SU-DHL-6 (cell line): ENCODE measurements around the gene BRD1.

Experiments used
- H2AFZ ChIP-seq: fragments of 200-600 bp; sonication (generic); 2 replicates; pipeline ENCODE4 v1.6.1; 2014; ENCODE audit warnings: low read depth, mild to moderate bottlenecking, moderate library complexity, mixed read lengths, antibody characterized with exemption, low read length; ENCODE audit not compliant: severe bottlenecking
- H3F3A ChIP-seq: fragments of 200-600 bp; shearing (Covaris generic); 2 replicates; pipeline ENCODE4 v1.6.0; 2016; ENCODE audit warnings: antibody characterized with exemption, mild to moderate bottlenecking; ENCODE audit not compliant: insufficient read depth
- H3K27ac ChIP-seq: fragments of 200-600 bp; sonication (generic); 2 replicates; pipeline ENCODE4 v1.5.1; 2016; ENCODE audit warnings: low read depth, mild to moderate bottlenecking, low read length, moderate library complexity, mixed read lengths
- H3K27me3 ChIP-seq: fragments of 200-600 bp; sonication (generic), shearing (Covaris generic); 2 replicates; pipeline ENCODE4 v1.6.0; 2014; ENCODE audit warnings: mild to moderate bottlenecking, low read length
- H3K36me3 ChIP-seq: fragments of 200-600 bp; sonication (generic); 2 replicates; pipeline ENCODE4 v1.6.1; 2014; ENCODE audit warnings: mild to moderate bottlenecking, low read length, mixed read lengths
- H3K4me2 ChIP-seq: fragments of 300-600, 200-600 bp; shearing (Covaris generic), sonication (generic); 2 replicates; pipeline ENCODE4 v1.6.0; 2014; ENCODE audit warnings: low read length, low read depth, mild to moderate bottlenecking; ENCODE audit not compliant: poor library complexity, severe bottlenecking
- H3K4me3 ChIP-seq: fragments of 200-600 bp; sonication (generic); 2 replicates; pipeline ENCODE4 v1.5.1; 2014; ENCODE audit warnings: antibody characterized with exemption, low read length, mild to moderate bottlenecking, mixed read lengths; ENCODE audit not compliant: insufficient read depth, poor library complexity, severe bottlenecking
- H3K79me2 ChIP-seq: fragments of 200-600 bp; sonication (generic); 2 replicates; pipeline ENCODE4 v1.6.1; 2014; ENCODE audit warnings: mild to moderate bottlenecking, low read length, moderate library complexity; ENCODE audit not compliant: insufficient read depth
- H3K9ac ChIP-seq: fragments of 200-600 bp; sonication (generic); 2 replicates; pipeline ENCODE4 v1.7.0; 2014; ENCODE audit warnings: mild to moderate bottlenecking, low read length
- H3K9me2 ChIP-seq: fragments of 200-600 bp; sonication (generic); replicated peaks from 2 replicates; pipeline ENCODE4 v1.6.1; 2014; ENCODE audit warnings: low read length; ENCODE audit not compliant: insufficient read depth
- H3K9me3 ChIP-seq: fragments of 200-600 bp; sonication (generic); 2 replicates; pipeline ENCODE4 v1.6.1; 2014; ENCODE audit warnings: low read length, mixed read lengths; ENCODE audit not compliant: insufficient read depth
- H4K20me1 ChIP-seq: fragments of 200-600 bp; sonication (generic); 2 replicates; pipeline ENCODE4 v1.6.1; 2014; ENCODE audit warnings: low read depth, mild to moderate bottlenecking, antibody characterized with exemption, low read length, moderate library complexity, mixed read lengths
- CTCF ChIP-seq: fragments of 200-600 bp; sonication (generic); IDR thresholded peaks from one replicate; pipeline ENCODE4 v1.5.1; 2017; ENCODE audit warnings: antibody characterized with exemption, mild to moderate bottlenecking, low read length, moderate library complexity; ENCODE audit not compliant: insufficient read depth, poor library complexity, severe bottlenecking
- EZH2phosphoT487 ChIP-seq: fragments of 200-600 bp; sonication (generic), shearing (Covaris generic); conservative IDR thresholded peaks from 2 replicates; pipeline ENCODE4 v1.6.1; 2018; ENCODE audit warnings: mild to moderate bottlenecking, antibody characterized with exemption, low read length, moderate library complexity, mixed read lengths

Gene BRD1

GRCh38 chr22:49747716-49748115 is 80.0 kb downstream of the BRD1 start:
- Histone ChIP-seq H3K9ac (no peak overlapping the region), H3K27me3 (0 out of 2 replicates have a peak, but pooled peaks cover 3% of the 10 kb centered on the region), H3K9me2 (no peaks in the 10 kb centered on the region), H2AFZ (no peak overlapping the region), H3K9me3 (peaks cover 26% of the 10 kb centered on the region; the same call in 1 of the 2 replicates), H3K36me3 (no peaks in the 10 kb centered on the region; the same call in 1 of the 2 replicates), H3K4me3 (no peak overlapping the region), H3K79me2 (no peaks in the 10 kb centered on the region), H3F3A (no peaks in the 10 kb centered on the region), H3K27ac (no peak overlapping the region), H4K20me1 (no peaks in the 10 kb centered on the region), H3K4me2 (no peak overlapping the region)
- TF ChIP-seq EZH2phosphoT487 (no peak), CTCF (no peak)

GRCh38 chr22:49747130-49747529 is 80.5 kb downstream of the BRD1 start:
- Histone ChIP-seq H3F3A (no peaks in the 10 kb centered on the region), H3K27ac (no peak overlapping the region), H3K9me2 (no peaks in the 10 kb centered on the region), H3K4me3 (no peak overlapping the region), H3K27me3 (0 out of 2 replicates have a peak, but pooled peaks cover 3% of the 10 kb centered on the region), H3K4me2 (no peak overlapping the region), H3K79me2 (no peaks in the 10 kb centered on the region), H3K9ac (no peak overlapping the region), H2AFZ (no peak overlapping the region), H4K20me1 (no peaks in the 10 kb centered on the region), H3K36me3 (no peaks in the 10 kb centered on the region; the same call in 1 of the 2 replicates), H3K9me3 (peaks cover 26% of the 10 kb centered on the region; the same call in 1 of the 2 replicates)
- TF ChIP-seq EZH2phosphoT487, result no peak

- Histone ChIP-seq H3K9ac (no peak overlapping the region), H3K79me2 (no peaks in the 10 kb centered on the region), H3K27ac (no peak overlapping the region), H3K27me3 (0 out of 2 replicates have a peak, but pooled peaks cover 3% of the 10 kb centered on the region), H2AFZ (no peak overlapping the region), H3K9me2 (no peaks in the 10 kb centered on the region), H3F3A (no peaks in the 10 kb centered on the region), H3K4me2 (no peak overlapping the region), H3K9me3 (peaks cover 29% of the 10 kb centered on the region; the same call in 1 of the 2 replicates), H3K4me3 (no peak overlapping the region), H3K36me3 (no peaks in the 10 kb centered on the region; the same call in 1 of the 2 replicates), H4K20me1 (no peaks in the 10 kb centered on the region)
- TF ChIP-seq EZH2phosphoT487 (no peak), CTCF (no peak)
Measured at GRCh38 chr22:49746065-49746464, 81.6 kb downstream of the BRD1 start.

- H3K36me3 ChIP-seq, result no peaks in the 10 kb centered on the region; the same call in 1 of the 2 replicates
- no peak overlapping the region for H3K4me2 ChIP-seq
- H3K4me3 ChIP-seq, result no peak overlapping the region
- H3K9me3 ChIP-seq, result peaks cover 25% of the 10 kb centered on the region; the same call in 1 of the 2 replicates
- no peaks in the 10 kb centered on the region for H3K27me3 ChIP-seq
- no peaks in the 10 kb centered on the region for H4K20me1 ChIP-seq
- no peaks in the 10 kb centered on the region for H3K79me2 ChIP-seq
- no peak for TF ChIP-seq CTCF
- TF ChIP-seq EZH2phosphoT487, result no peak
- H3K9me2 ChIP-seq, result no peaks in the 10 kb centered on the region
- H3K27ac ChIP-seq, result no peak overlapping the region
- H3K9ac ChIP-seq, result no peak overlapping the region
- no peak overlapping the region for H2AFZ ChIP-seq
- no peaks in the 10 kb centered on the region for H3F3A ChIP-seq
Measured at GRCh38 chr22:49740242-49740641, 87.4 kb downstream of the BRD1 start.
